ENCODE measurements around the gene TMEM170B.

TMEM170B gene

GRCh38 chr6:11586117-11586516 lies 48.6 kb downstream of the TMEM170B start:
- H3K4me3 ChIP-seq (replicated peaks; ENCODE audit: insufficient read depth, low read length), result no peak overlapping the region
- DNase-seq (ENCODE audit: low read depth in 1 of 2, low spot score in 1 of 2), result no peak
- H3K27me3 ChIP-seq (ENCODE audit: insufficient read depth, poor library complexity, severe bottlenecking), result no peaks in the 10 kb centered on the region
- no peak overlapping the region for H3K27ac ChIP-seq (replicated peaks)
- no peak for TF ChIP-seq SPI1 (IDR thresholded peaks at IDR 0.05; ENCODE audit: borderline replicate concordance, low read depth)
- TF ChIP-seq, protein P1, sequence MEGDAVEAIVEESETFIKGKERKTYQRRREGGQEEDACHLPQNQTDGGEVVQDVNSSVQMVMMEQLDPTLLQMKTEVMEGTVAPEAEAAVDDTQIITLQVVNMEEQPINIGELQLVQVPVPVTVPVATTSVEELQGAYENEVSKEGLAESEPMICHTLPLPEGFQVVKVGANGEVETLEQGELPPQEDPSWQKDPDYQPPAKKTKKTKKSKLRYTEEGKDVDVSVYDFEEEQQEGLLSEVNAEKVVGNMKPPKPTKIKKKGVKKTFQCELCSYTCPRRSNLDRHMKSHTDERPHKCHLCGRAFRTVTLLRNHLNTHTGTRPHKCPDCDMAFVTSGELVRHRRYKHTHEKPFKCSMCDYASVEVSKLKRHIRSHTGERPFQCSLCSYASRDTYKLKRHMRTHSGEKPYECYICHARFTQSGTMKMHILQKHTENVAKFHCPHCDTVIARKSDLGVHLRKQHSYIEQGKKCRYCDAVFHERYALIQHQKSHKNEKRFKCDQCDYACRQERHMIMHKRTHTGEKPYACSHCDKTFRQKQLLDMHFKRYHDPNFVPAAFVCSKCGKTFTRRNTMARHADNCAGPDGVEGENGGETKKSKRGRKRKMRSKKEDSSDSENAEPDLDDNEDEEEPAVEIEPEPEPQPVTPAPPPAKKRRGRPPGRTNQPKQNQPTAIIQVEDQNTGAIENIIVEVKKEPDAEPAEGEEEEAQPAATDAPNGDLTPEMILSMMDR (IDR thresholded peaks at IDR 0.05; ENCODE audit: insufficient read depth, low read length), result no peak
- TF ChIP-seq POLR2AphosphoS5 (IDR thresholded peaks at IDR 0.05; ENCODE audit: low read depth), result no peak
- no peak for TF ChIP-seq GABPA (IDR thresholded peaks at IDR 0.05; ENCODE audit: low read depth)
- TF ChIP-seq, protein P2, sequence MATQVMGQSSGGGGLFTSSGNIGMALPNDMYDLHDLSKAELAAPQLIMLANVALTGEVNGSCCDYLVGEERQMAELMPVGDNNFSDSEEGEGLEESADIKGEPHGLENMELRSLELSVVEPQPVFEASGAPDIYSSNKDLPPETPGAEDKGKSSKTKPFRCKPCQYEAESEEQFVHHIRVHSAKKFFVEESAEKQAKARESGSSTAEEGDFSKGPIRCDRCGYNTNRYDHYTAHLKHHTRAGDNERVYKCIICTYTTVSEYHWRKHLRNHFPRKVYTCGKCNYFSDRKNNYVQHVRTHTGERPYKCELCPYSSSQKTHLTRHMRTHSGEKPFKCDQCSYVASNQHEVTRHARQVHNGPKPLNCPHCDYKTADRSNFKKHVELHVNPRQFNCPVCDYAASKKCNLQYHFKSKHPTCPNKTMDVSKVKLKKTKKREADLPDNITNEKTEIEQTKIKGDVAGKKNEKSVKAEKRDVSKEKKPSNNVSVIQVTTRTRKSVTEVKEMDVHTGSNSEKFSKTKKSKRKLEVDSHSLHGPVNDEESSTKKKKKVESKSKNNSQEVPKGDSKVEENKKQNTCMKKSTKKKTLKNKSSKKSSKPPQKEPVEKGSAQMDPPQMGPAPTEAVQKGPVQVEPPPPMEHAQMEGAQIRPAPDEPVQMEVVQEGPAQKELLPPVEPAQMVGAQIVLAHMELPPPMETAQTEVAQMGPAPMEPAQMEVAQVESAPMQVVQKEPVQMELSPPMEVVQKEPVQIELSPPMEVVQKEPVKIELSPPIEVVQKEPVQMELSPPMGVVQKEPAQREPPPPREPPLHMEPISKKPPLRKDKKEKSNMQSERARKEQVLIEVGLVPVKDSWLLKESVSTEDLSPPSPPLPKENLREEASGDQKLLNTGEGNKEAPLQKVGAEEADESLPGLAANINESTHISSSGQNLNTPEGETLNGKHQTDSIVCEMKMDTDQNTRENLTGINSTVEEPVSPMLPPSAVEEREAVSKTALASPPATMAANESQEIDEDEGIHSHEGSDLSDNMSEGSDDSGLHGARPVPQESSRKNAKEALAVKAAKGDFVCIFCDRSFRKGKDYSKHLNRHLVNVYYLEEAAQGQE (IDR thresholded peaks at IDR 0.05; ENCODE audit: insufficient replicate concordance, low read depth), result no peak

DNA sequence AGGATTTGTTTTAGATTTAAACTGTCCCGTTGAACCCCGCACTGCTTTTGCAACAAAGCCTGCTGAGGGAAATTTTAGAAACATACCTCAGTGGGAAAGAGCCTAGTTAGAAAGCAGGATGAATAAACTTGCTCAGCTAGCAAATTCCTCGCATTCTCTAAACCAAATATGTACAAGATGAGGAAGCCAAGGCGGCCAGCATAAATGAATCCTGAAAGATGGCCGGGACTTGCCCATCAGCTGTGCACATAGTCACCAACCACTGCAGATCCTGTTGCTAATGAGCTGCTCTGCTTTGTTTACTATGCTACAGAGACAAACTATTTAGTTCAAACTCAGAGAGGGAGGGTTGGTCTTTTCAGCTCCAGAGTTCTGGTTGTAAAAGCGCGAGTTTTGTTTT lies 49.0 kb downstream of the TMEM170B start:
- DNase-seq (ENCODE audit: low read depth in 1 of 2, low spot score in 1 of 2), result no peak
- no peak overlapping the region for H3K27ac ChIP-seq (replicated peaks)
- no peak for TF ChIP-seq GABPA (IDR thresholded peaks at IDR 0.05; ENCODE audit: low read depth)
- no peak for TF ChIP-seq POLR2AphosphoS5 (IDR thresholded peaks at IDR 0.05; ENCODE audit: low read depth)
- H3K4me3 ChIP-seq (replicated peaks; ENCODE audit: insufficient read depth, low read length), result no peak overlapping the region
- no peaks in the 10 kb centered on the region for H3K27me3 ChIP-seq (ENCODE audit: insufficient read depth, poor library complexity, severe bottlenecking)

GRCh38 chr6:11589261-11589660 lies 51.7 kb downstream of the TMEM170B start:
- H3K27me3 ChIP-seq (ENCODE audit: insufficient read depth, poor library complexity, severe bottlenecking), result no peaks in the 10 kb centered on the region
- no peak for DNase-seq (ENCODE audit: low read depth in 1 of 2, low spot score in 1 of 2)
- TF ChIP-seq, protein P1 (IDR thresholded peaks at IDR 0.05; ENCODE audit: insufficient read depth, low read length), result no peak
- TF ChIP-seq POLR2AphosphoS5 (IDR thresholded peaks at IDR 0.05; ENCODE audit: low read depth), result no peak
- TF ChIP-seq SPI1 (IDR thresholded peaks at IDR 0.05; ENCODE audit: borderline replicate concordance, low read depth), result no peak
- TF ChIP-seq, protein P2 (IDR thresholded peaks at IDR 0.05; ENCODE audit: insufficient replicate concordance, low read depth), result no peak
- TF ChIP-seq GABPA (IDR thresholded peaks at IDR 0.05; ENCODE audit: low read depth), result no peak
- no peak overlapping the region for H3K27ac ChIP-seq (replicated peaks)
- no peak overlapping the region for H3K4me3 ChIP-seq (replicated peaks; ENCODE audit: insufficient read depth, low read length)

DNA sequence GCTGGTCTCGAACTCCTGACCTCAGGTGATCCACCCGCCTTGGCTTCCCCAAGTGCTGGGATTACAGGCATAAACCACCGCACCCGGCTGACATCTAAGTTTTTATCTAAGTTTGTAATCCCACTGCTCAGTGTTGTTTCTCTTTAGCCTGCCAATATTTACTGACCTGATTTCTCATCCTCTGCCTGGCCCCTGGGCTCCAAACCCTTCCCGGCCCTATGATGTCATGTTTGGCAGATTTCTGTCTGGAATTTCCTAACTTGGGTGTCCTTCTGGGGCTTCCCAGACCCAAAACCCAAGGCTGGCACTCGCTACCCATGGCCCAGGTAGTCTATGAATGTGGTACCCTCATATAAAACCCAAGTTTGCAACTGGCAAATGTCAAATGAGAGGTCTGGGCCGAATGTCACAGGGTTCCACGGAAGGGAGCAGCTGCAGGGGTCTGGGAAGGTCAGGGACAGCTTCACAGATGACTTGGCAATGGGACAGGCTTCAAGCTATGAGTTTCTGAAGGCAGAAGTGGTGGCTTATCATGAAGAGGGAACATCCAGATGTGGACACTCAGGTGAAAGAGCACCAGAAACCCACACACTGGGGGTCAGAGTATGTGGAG lies 54.9 kb downstream of the TMEM170B start:
- no peak overlapping the region for H3K27ac ChIP-seq (replicated peaks)
- no peak for DNase-seq (ENCODE audit: low read depth in 1 of 2, low spot score in 1 of 2)
- TF ChIP-seq GABPA (IDR thresholded peaks at IDR 0.05; ENCODE audit: low read depth), result no peak
- no peak for TF ChIP-seq POLR2AphosphoS5 (IDR thresholded peaks at IDR 0.05; ENCODE audit: low read depth)
- no peak for TF ChIP-seq SPI1 (IDR thresholded peaks at IDR 0.05; ENCODE audit: borderline replicate concordance, low read depth)
- TF ChIP-seq, protein P2 (IDR thresholded peaks at IDR 0.05; ENCODE audit: insufficient replicate concordance, low read depth), result no peak
- TF ChIP-seq, protein P1 (IDR thresholded peaks at IDR 0.05; ENCODE audit: insufficient read depth, low read length), result no peak
- no peaks in the 10 kb centered on the region for H3K27me3 ChIP-seq (ENCODE audit: insufficient read depth, poor library complexity, severe bottlenecking)
- H3K4me3 ChIP-seq (replicated peaks; ENCODE audit: insufficient read depth, low read length), result no peak overlapping the region
